Measurements from ENCODE around the gene SYNGR1.

Gene SYNGR1

GRCh38 chr22:39431216-39431801 is 81.5 kb downstream of the SYNGR1 start:
- DNase-seq (ENCODE audit: low spot score), result no peak

GRCh38 chr22:39431821-39432251 is 82.0 kb downstream of the SYNGR1 start:
- peak; percentile 38 for DNase-seq (ENCODE audit: low spot score)

- no peak for DNase-seq (ENCODE audit: low spot score)
These were observed 82.6 kb downstream of the SYNGR1 start for GRCh38 chr22:39432361-39432811.

GRCh38 chr22:39433476-39434242 is 83.9 kb downstream of the SYNGR1 start:
- DNase-seq (ENCODE audit: low spot score), result no peak

GRCh38 chr22:39434243-39434653 is 84.5 kb downstream of the SYNGR1 start:
- DNase-seq (ENCODE audit: low spot score), result no peak

GRCh38 chr22:39434721-39435120 is 84.9 kb downstream of the SYNGR1 start:
- no peak for DNase-seq (ENCODE audit: low spot score)

Measured in AG08396 (cell line).